Ascending aorta (tissue), 2 donors: ENCODE data around the gene SMARCC1. TPM values are rescaled to one million over a fixed set of nuclear protein-coding genes. Genes with fewer than 3 reads are reported as not detected.

Source experiments
- DNase-seq, 2 donors: peaks; one replicate each; pipeline ENCODE4 v3.0.0-alpha.2; 2019; ENCODE audit warnings: low spot score in 2 of 2
- H3K27ac ChIP-seq, 2 donors: fragments of 200-600 bp; sonication (generic); one replicate each; pipeline ENCODE4 v1.5.1; 2016 to 2017; ENCODE audit warnings: mild to moderate bottlenecking in 1 of 2
- H3K27me3 ChIP-seq: fragments of 200-600 bp; sonication (generic); one replicate; pipeline ENCODE4 v1.5.1; 2017
- H3K36me3 ChIP-seq, 2 donors: fragments of 200-600 bp; sonication (generic); one replicate each; pipeline ENCODE4 v1.5.1; 2016
- H3K4me1 ChIP-seq, 2 donors: fragments of 200-600 bp; sonication (generic); one replicate each; pipeline ENCODE4 v1.5.1; 2016 to 2017; ENCODE audit warnings: mild to moderate bottlenecking in 1 of 2
- H3K4me3 ChIP-seq, 2 donors: fragments of 200-600 bp; sonication (generic); one replicate each; pipeline ENCODE4 v1.5.1; 2016 to 2017; ENCODE audit warnings: mild to moderate bottlenecking in 1 of 2
- H3K9me3 ChIP-seq, 2 donors: fragments of 200-600 bp; sonication (generic); one replicate each; pipeline ENCODE4 v1.5.1; 2016
- intact Hi-C: fragments of 100-400 bp; cut with DNase I; formaldehyde crosslinking; loops from one replicate; pipeline ENCODE4 v1.15.1; 2023
- total RNA-seq: library from RNA; depleted of rRNA; stranded (reverse); fragments of >200 nt; gene quantifications from one replicate; pipeline ENCODE4 v1.1.0, GENCODE V29; 2016
- TF ChIP-seq, protein P1 (sequence below), 3 experiments: fragments of 200-600 bp in 2 of 3; fragments of 450-650 bp in 1 of 3; sonication (generic) in 2 of 3; IDR thresholded peaks; one replicate each; pipeline ENCODE4 v1.5.1; 2016 to 2019; ENCODE audit warnings: antibody characterized with exemption in 3 of 3, mild to moderate bottlenecking in 1 of 3, moderate library complexity in 1 of 3

Gene SMARCC1
- total RNA-seq, 1 donor from 2014 or later, result 24.8 TPM

DNA sequence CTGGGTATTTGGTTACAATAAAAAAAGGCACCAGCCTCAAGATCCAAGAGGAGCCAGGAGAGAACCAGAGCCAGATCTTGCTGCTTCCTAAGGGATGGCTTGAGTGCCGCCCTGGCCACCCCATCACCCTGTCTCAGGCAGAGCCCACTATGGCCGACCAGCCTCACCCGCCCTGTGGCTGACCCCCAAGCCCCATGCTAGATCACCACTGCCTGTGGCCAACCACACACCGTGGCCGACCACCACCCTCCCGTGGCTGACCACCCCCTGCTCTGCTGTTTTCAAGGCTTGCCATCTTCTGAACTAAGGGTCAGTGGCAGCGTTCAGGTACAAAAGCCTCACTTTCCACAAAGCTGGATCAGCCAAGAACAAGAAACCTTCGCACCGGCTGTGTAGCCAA, 215.0 kb downstream of the SMARCC1 start:
- TF ChIP-seq, protein P1, sequence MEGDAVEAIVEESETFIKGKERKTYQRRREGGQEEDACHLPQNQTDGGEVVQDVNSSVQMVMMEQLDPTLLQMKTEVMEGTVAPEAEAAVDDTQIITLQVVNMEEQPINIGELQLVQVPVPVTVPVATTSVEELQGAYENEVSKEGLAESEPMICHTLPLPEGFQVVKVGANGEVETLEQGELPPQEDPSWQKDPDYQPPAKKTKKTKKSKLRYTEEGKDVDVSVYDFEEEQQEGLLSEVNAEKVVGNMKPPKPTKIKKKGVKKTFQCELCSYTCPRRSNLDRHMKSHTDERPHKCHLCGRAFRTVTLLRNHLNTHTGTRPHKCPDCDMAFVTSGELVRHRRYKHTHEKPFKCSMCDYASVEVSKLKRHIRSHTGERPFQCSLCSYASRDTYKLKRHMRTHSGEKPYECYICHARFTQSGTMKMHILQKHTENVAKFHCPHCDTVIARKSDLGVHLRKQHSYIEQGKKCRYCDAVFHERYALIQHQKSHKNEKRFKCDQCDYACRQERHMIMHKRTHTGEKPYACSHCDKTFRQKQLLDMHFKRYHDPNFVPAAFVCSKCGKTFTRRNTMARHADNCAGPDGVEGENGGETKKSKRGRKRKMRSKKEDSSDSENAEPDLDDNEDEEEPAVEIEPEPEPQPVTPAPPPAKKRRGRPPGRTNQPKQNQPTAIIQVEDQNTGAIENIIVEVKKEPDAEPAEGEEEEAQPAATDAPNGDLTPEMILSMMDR (IDR thresholded peaks at IDR 0.05), result no peak

DNA sequence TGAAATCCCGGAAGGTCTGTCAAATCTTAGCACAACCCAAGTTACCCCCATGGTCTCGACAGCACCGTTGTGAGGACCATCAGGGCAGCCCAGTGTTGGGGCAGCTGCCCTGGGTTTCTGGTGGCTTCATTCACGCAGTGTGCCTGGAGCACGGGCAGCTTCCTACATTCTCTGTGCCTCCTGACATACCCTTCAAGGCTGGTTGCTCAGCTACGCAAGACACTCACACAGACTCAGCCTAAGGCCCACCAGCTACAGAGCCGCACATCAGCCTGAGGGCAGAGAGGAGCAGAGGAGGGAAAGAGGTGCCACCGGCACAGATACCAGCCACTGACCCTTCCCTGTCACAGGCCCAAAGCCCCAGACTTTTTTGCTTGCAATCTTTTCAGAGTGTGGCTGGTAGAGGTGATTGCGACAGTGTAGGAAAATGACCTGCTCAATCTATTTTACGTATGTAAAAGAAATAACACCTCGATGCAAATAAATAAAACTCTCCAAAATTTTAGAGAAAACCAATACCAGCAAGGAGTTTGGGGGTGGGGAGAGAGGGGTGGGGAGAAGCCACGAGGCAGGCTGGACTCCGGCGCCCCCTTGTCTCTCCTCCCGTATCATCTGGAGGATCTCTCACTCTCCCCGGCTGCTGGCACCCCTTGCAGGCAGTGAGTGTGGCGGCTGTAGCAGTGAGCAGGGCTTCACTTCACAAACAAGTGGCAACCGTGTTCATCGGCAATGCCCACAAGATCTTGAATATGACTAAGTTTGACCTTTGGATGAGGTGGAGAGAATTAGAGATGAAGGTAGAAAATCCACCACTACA, 215.8 kb downstream of the SMARCC1 start:
- no peaks in the 10 kb centered on the region for H3K9me3 ChIP-seq
- TF ChIP-seq, protein P1 (IDR thresholded peaks at IDR 0.05), result no peak
- H3K36me3 ChIP-seq, result no peaks in the 10 kb centered on the region
- no peak overlapping the region for H3K4me3 ChIP-seq
- intact Hi-C loops, result no loop called here
- H3K27ac ChIP-seq, result no peak overlapping the region
- H3K27me3 ChIP-seq, result no peaks in the 10 kb centered on the region
- no peaks in the 10 kb centered on the region for H3K4me1 ChIP-seq
- DNase-seq, result no peak

More for the DNA sequence above, 215.0 kb downstream of the SMARCC1 start:
- no peak for DNase-seq
- no peaks in the 10 kb centered on the region for H3K27me3 ChIP-seq
- no peaks in the 10 kb centered on the region for H3K4me1 ChIP-seq
- intact Hi-C loops, result no loop called here
- H3K36me3 ChIP-seq, result no peaks in the 10 kb centered on the region
- H3K4me3 ChIP-seq, result no peak overlapping the region
- no peaks in the 10 kb centered on the region for H3K9me3 ChIP-seq
- H3K27ac ChIP-seq, result no peak overlapping the region

DNA sequence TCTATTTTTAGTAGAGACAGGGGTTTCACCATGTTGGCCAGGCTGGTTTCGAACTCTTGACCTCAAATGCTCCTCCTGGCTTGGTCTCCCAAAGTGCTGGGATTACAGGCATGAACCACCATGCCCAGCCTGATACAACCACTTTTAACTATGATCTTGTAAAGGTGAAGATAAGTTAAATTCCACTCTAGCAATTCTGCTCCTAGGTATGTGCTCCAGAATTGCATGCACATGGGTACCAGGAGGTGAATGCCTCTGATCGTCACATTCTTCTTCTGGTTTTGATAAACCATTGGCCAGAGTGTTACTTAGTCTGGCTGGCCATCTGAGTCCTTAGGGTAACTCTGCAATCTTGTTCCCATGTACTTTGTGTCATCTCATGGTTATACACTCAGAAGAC, 225.3 kb downstream of the SMARCC1 start:
- intact Hi-C loops, result no loop called here
- H3K27me3 ChIP-seq, result no peaks in the 10 kb centered on the region
- no peak overlapping the region for H3K27ac ChIP-seq
- TF ChIP-seq, protein P1 (IDR thresholded peaks at IDR 0.05), result no peak
- no peak overlapping the region for H3K4me3 ChIP-seq
- H3K9me3 ChIP-seq, result no peaks in the 10 kb centered on the region
- H3K36me3 ChIP-seq, result no peaks in the 10 kb centered on the region
- no peaks in the 10 kb centered on the region for H3K4me1 ChIP-seq
- DNase-seq, result no peak

DNA sequence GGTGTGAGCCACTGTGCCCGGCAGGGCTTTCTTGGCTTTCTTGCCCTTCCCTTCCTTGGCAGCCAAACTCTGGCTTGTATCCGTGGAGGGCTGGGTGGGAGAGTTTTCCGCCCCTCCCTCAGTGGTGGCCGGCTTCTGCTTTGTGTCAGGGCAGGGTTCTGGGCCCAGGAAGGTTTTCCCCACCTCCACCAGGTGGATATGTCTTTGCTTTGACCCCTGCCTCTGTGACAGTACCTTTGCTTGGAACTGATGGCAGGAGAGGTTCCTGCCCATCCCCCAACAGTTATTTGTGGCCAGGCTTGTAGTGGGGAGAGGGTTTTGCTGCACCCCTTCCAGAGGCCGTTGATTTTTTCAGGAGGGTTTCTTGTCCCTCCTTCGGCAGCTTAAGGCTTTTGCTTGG, 227.4 kb downstream of the SMARCC1 start:
- no peak overlapping the region for H3K4me3 ChIP-seq
- no peaks in the 10 kb centered on the region for H3K9me3 ChIP-seq
- no peak for DNase-seq
- TF ChIP-seq, protein P1 (IDR thresholded peaks at IDR 0.05), result no peak
- H3K27me3 ChIP-seq, result no peaks in the 10 kb centered on the region
- H3K4me1 ChIP-seq, result no peaks in the 10 kb centered on the region
- no peak overlapping the region for H3K27ac ChIP-seq
- H3K36me3 ChIP-seq, result no peaks in the 10 kb centered on the region
- intact Hi-C loops, result no loop called here

DNA sequence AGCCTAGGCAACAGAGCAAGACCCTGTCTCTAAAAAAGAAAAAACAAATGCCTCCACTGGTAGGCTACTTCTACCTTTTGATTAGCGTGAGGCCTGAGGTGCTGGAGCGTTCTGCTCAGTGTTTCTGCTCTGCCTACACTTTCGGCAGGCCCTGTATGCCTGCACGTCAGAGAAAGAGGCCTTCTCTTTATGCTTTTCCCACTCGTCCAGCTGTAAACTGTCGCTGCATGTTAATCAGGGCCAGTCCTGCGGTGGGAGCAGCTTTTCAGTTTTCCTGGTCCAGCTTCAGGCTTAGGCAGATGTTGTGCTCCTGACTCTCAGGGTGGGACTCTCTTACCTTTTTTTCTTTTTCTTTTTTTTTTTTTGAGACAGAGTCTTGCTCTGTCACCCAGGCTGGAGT, 228.3 kb downstream of the SMARCC1 start:
- DNase-seq, result no peak
- H3K9me3 ChIP-seq, result no peaks in the 10 kb centered on the region
- H3K27ac ChIP-seq, result no peak overlapping the region
- no peaks in the 10 kb centered on the region for H3K27me3 ChIP-seq
- TF ChIP-seq, protein P1 (IDR thresholded peaks at IDR 0.05), result no peak
- no peak overlapping the region for H3K4me3 ChIP-seq
- H3K4me1 ChIP-seq, result no peaks in the 10 kb centered on the region
- intact Hi-C loops, result no loop called here
- no peaks in the 10 kb centered on the region for H3K36me3 ChIP-seq
